SK-N-DZ (cell line): Measurements from ENCODE around the gene EVA1A.
"Not testable (repeated sequence)": the region's sequence is repeated elsewhere in the genome, so short reads cannot be mapped to it uniquely, and the experiment has no call there.

Experiments
- DNase-seq: peaks from one replicate; pipeline ENCODE4 v3.0.0-alpha.2; 2015; ENCODE audit warnings: low spot score

The EVA1A gene

GRCh38 chr2:75484840-75485239, 75.9 kb downstream of the EVA1A start:
- no peak for DNase-seq

GRCh38 chr2:75483878-75484277, 76.9 kb downstream of the EVA1A start:
- peak; percentile 78 for DNase-seq

- DNase-seq: no peak
These were observed 78.3 kb downstream of the EVA1A start for GRCh38 chr2:75482398-75482797.

- DNase-seq: no peak
These were observed 79.5 kb downstream of the EVA1A start for GRCh38 chr2:75480971-75481836.

DNA sequence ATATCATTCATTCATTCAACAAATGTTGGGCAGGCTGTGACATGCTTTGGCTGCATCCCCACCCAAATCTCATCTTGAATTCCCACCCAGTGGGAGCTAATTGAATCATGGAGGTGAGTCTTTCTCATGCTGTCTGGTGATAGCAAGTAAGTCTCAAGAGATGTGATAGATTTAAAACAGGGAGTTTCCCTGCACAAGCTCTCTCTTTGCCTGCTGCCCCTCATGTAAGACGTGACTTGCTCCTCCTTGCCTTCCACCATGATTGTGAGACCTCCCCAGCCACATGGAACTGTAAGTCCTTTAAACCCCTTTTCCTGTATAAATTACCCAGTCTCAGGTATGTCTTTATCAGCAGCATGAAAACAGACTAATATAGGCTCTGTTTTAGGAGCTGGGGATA, 83.0 kb downstream of the EVA1A start:
- not testable (repeated sequence) for DNase-seq

- no peak for DNase-seq
These were observed 84.0 kb downstream of the EVA1A start for GRCh38 chr2:75476761-75477160.

GRCh38 chr2:75475976-75476375, 84.8 kb downstream of the EVA1A start:
- no peak for DNase-seq

- no peak for DNase-seq
These were observed 85.7 kb downstream of the EVA1A start for GRCh38 chr2:75475049-75475448.

DNA sequence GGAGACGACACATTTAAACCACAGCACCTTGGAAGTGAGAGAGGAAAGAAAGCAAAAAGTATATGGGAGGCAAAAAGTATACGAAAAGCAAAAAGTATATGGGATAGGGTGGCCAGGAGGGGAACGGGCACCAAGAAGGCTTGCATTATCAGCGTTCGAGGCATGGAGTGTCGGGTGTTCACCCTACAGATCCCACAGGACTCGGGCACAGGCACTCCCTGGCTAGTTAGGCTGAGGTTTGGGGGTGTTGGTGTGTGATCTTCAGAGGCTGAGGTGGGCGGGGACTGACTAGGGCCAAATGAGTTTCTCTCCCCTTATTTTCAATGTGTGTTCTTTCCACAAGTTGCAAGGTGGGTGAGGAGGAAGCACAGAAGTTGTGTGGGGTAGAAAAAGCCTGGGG, 86.6 kb downstream of the EVA1A start:
- no peak for DNase-seq

DNA sequence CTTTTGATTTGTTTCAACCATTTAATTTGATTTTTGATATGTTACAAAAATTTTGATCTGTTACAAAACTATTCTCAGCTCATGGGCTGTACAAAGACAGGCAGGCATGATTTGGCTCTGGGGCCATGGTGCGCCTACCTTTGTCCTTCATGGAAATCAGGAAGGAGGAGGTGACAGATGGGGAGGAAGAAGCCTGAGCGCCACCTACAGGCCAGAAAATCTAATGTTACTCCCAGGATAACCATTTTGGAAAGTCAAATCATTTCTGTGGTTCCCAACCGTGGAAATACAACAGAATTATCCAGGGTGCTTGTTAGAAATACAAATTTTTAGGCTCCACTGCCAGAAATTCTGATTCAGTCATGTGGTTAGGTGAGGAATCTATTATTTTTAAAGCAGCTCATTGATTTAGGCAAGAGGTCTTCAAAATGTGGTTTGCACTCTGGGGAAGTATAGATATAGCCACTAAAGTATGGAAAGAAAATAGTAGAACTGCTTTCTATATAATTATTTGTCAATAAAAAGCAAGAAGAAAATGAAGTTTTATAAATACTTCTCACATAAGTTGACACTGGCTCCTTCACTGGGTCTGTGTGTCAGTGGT, 93.9 kb downstream of the EVA1A start:
- peak; percentile 32 for DNase-seq

DNA sequence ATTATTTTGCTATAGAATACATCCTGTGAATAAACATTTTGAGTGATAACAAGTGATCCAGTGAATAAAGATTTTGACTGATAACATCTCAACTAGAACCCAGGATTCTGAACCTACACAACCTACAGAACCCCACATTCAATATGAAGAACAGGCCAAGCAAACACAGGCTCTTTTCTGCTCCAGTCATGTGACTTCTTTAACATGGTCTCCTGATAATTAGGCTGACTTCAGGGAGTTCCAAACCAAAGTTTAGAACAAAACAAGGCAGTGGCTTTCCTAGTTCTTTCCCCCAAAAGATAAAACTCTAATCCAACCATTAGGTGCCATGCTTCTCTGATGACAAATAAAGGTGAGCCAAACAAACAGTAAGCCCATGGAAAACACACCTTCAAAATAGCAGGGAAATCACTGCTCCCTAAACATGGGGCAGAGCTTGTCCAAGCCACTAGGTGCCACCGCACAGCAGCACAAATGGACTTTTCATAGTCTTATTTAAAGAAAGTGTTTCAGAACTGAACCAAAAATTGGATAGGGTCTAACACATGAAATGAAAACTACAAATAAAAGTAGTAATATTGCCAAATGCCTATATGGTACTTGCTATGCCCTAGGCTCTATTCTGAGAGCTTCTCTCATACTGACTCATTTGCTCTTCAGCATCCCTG, 95.3 kb downstream of the EVA1A start:
- no peak for DNase-seq

DNA sequence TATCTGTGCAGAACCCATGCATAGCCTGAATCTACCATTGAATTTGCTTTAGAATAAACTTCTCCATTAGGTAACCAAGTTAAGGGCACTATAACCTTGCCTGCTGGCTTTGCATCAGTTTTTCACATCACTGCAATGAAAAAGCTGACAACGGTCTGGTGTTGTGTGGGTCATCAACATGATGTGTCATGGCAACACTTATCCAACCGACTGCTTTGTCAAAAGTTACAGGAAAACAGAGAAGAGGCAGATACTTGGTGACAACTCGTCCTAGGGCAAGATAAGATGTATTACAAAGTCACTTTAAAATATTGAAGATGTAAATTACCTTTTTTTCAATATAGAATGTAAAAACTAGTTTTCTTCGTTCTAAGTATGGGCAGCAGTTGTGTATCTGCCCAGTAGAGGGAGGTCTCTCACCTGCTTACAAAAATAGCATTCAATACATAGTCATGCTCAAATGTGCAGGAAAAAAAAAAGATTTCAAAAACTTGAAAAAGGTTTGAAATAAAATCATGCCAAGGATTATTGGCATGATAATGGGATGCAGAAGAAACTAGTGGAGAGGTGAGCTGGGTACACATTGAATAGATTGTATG, 96.3 kb downstream of the EVA1A start:
- DNase-seq: no peak

DNA sequence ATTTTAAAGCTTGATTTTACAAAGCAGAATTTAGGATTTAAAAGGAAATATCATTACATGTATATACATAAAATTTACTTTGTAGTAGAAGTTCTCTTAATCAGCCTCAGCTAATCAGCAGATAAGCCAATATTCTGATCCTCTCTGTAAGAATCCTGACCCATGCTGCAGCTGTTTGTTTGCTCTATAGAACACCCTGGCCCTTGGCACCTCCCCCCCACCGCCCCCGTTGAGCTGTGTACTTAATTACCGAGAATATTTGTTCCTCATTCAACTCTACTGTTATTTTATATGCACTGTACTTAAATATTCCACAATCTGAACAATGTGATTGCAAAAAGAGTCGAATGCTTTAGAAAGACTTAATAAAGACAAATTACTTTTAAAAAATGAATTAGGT, 98.0 kb downstream of the EVA1A start:
- no peak for DNase-seq

- no peak for DNase-seq
These were observed 98.5 kb downstream of the EVA1A start for GRCh38 chr2:75462206-75462605.

DNA sequence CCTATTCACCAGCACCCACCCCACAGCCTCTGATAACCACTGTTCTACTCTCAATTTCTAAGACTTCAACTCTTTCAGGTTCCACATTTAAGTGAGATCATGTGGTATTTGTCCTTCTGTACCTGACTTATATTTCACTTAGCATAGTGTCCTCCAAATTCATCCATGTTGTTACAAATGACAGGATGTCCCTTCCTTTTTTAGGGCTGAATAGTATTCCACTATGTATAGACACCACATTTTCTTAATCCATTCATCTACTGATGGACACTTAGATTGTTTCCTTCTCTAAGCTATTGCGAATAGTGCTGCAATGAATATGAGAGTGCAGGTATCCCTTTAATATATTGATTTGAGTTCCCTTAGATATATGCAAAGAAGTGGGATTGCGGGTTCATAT, 100.1 kb downstream of the EVA1A start:
- no peak for DNase-seq

DNA sequence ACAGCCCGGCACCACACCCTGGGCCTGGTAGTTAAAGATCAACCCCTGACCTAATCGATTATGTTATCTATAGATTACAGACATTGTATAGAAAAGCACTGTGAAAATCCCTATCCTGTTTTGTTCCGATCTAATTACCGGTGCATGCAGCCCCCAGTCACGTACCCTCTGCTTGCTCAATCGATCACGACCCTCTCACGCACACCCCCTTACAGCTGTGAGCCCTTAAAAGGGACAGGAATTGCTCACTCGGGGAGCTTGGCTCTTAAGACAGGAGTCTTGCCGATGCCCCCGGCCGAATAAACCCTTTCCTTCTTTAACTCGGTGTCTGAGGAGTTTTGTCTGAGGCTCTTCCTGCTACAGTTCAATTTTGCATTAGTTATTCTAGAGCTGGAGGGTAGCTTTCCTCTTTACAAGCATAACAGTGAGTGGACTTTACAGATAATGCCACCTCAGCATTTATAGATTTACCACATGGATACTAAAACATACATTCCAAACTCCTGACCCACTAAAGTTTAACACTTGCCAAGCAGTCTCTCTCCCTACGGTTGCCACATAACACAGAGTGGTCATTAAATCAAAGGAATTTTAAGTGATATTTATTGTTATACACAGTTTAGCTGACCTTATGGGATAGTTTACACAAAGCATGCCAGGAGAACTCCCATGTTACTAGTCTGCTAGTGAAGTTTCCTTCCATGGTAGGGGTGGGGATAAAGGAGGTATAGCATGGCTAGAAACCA, 101.0 kb downstream of the EVA1A start:
- DNase-seq: no peak

DNA sequence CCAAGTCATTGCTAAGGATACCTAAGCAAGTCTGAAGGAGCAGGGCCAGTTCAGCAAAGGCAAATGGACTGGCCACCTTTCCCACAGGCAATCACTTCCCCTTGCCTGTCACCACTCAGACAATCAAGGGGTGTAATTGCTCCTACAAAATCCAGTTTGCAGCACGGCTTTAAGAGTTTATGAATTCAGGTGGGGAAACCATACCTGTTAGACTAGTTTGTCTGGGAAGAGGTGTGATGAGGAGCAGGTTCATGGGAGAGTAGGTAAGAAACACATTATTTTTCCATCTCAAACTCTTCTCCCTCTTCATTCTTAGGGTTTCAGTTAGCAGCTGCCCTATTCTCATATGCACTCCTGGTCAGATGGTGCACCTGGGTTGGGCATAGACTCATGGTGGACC, 102.5 kb downstream of the EVA1A start:
- no peak for DNase-seq

GRCh38 chr2:75456825-75457224, 103.9 kb downstream of the EVA1A start:
- DNase-seq: no peak

- no peak for DNase-seq
These were observed 104.6 kb downstream of the EVA1A start for GRCh38 chr2:75456111-75456510.

- no peak for DNase-seq
These were observed 106.5 kb downstream of the EVA1A start for GRCh38 chr2:75454241-75454620.

GRCh38 chr2:75453384-75454240, 107.1 kb downstream of the EVA1A start:
- no peak for DNase-seq
